GM12873 (cell line): Measurements from ENCODE around the gene TOPAZ1.

Source experiments
- CTCF ChIP-seq: IDR thresholded peaks from 2 replicates; pipeline ENCODE4 v1.5.1; 2012; ENCODE audit warnings: low read depth, mild to moderate bottlenecking, moderate library complexity, low read length, control low read depth; ENCODE audit not compliant: insufficient read depth; ENCODE audit errors: missing control alignments

The TOPAZ1 gene

GRCh38 chr3:44326019-44326418 lies 84.3 kb downstream of the TOPAZ1 start:
- no peak for TF ChIP-seq CTCF

- no peak for TF ChIP-seq CTCF
Observed at GRCh38 chr3:44326515-44326914, 84.8 kb downstream of the TOPAZ1 start.

- TF ChIP-seq CTCF, result no peak
Observed at GRCh38 chr3:44329946-44330345, 88.3 kb downstream of the TOPAZ1 start.

- TF ChIP-seq CTCF, result no peak
Observed at GRCh38 chr3:44330444-44330843, 88.8 kb downstream of the TOPAZ1 start.

- no peak for TF ChIP-seq CTCF
Observed at GRCh38 chr3:44334326-44334725, 92.6 kb downstream of the TOPAZ1 start.

- TF ChIP-seq CTCF, result no peak
Observed at GRCh38 chr3:44337248-44337785, 95.6 kb downstream of the TOPAZ1 start.

- no peak for TF ChIP-seq CTCF
Observed at GRCh38 chr3:44338010-44338827, 96.5 kb downstream of the TOPAZ1 start, which contains the start of gene TCAIM. TCAIM (plus strand) TSS chr3:44338766; CDS start chr3:44354783, 16,017 bp downstream.
